ENCODE measurements around the gene TMEM63A.
"Not testable (repeated sequence)": the region's sequence is repeated elsewhere in the genome, so short reads cannot be mapped to it uniquely, and the experiment has no call there.

TMEM63A gene

DNA sequence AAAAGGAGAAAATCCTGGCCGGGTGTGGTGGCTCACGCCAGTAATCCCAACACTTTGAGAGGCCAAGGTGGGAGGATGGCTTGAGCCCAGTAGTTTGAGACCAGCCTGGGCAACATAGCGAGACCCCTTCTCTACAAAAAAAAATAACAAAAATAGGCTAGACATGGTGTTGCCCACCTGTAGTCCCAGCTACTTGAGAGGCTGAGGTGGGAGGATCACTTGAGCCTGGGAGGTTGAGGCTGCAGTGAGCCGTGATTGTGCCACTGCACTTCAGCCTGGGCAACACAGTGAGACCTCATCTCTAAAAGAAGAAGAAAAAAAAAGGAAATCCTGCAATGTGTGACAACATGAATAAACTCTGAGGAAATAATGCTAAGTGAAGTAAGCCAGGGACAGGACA lies 45.9 kb downstream of the TMEM63A start:
- H3K27me3 ChIP-seq (ENCODE audit: insufficient read depth, low read length); H2AFZ ChIP-seq (ENCODE audit: low read depth, low read length); H3K9me3 ChIP-seq (ENCODE audit: low read length); H3K4me1 ChIP-seq (ENCODE audit: insufficient read depth, low read length); H3K4me3 ChIP-seq (ENCODE audit: low read length): not testable (repeated sequence)
- H3K36me3 ChIP-seq (ENCODE audit: insufficient read depth, low read length): peaks cover 34% of the 10 kb centered on the region

GRCh38 chr1:225835856-225836255 lies 46.3 kb downstream of the TMEM63A start:
- Histone ChIP-seq H3K4me3 (ENCODE audit: low read length) (no peak overlapping the region), H3K27me3 (ENCODE audit: insufficient read depth, low read length) (no peaks in the 10 kb centered on the region), H3K4me1 (ENCODE audit: insufficient read depth, low read length) (no peaks in the 10 kb centered on the region), H3K9me3 (ENCODE audit: low read length) (peaks cover 2% of the 10 kb centered on the region), H2AFZ (ENCODE audit: low read depth, low read length) (no peak overlapping the region), H3K36me3 (ENCODE audit: insufficient read depth, low read length) (peaks cover 34% of the 10 kb centered on the region)

DNA sequence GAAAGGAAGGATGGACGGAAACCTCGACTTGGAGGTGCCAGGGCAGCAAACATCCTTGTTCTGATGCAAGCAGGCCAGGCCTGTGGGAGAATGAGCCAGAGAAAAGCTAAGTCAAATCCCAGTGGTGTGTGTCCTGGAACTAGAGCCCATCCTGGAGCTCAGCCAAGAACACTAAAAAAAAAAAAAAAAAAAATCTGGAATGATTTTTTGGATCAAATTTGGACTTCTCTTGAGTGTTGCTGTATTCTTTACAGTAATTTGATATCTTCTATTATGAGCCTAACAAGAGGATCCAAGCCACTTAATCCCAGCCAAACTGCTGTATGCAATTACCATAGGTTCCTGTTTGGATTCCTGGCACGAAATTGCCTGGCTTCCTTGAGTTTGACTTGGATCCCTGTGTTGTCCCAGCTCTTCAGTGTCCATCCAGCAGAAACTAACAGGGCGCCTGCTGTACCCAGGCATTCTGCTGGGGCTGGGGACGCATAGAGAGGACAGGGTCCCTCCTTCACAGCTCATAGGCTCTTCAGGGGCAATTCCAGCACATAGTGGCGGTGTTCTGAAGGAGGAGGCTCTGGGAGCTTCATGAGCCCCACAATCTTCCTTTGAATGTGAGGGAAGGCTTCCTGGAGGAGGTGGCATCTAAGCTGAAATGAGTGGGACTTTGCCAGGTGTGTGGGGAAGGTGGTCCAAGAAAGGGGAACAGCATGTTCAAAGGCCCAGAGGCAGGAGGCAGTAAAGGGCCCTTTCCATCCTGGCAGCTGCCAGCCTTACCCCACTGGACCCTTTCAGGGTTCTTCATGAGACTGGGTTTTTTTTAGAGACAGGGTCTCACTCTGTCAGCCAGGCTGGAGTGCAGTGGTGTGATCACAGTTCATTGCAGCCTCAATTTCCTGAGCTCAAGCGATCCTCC lies 47.5 kb downstream of the TMEM63A start:
- Histone ChIP-seq H3K4me1 (ENCODE audit: insufficient read depth, low read length) (no peaks in the 10 kb centered on the region), H3K4me3 (ENCODE audit: low read length) (no peak overlapping the region), H3K9me3 (ENCODE audit: low read length) (peaks cover 2% of the 10 kb centered on the region), H2AFZ (ENCODE audit: low read depth, low read length) (no peak overlapping the region), H3K27me3 (ENCODE audit: insufficient read depth, low read length) (no peaks in the 10 kb centered on the region), H3K36me3 (ENCODE audit: insufficient read depth, low read length) (peaks cover 29% of the 10 kb centered on the region)

DNA sequence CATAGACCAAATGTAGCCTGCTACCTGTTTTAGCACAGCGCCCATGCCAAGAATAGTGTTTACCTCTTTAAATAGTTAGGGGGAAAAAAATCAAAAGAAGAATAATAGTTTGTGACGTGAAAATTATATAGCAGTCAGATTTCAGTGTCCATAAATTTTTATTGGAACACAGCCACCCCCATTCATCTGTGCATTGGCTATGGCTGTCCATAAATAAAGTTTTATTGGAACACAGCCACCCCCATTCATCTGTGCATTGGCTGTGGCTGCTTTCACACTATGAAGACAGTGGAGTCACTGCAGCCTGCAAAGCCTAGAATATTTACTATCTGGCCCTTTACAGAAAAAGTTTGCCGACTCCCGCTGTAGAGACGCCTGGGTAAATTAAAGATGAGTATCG lies 51.3 kb downstream of the TMEM63A start:
- Histone ChIP-seq H3K36me3 (ENCODE audit: insufficient read depth, low read length) (peaks cover 18% of the 10 kb centered on the region), H3K27me3 (ENCODE audit: insufficient read depth, low read length) (no peaks in the 10 kb centered on the region)

DNA sequence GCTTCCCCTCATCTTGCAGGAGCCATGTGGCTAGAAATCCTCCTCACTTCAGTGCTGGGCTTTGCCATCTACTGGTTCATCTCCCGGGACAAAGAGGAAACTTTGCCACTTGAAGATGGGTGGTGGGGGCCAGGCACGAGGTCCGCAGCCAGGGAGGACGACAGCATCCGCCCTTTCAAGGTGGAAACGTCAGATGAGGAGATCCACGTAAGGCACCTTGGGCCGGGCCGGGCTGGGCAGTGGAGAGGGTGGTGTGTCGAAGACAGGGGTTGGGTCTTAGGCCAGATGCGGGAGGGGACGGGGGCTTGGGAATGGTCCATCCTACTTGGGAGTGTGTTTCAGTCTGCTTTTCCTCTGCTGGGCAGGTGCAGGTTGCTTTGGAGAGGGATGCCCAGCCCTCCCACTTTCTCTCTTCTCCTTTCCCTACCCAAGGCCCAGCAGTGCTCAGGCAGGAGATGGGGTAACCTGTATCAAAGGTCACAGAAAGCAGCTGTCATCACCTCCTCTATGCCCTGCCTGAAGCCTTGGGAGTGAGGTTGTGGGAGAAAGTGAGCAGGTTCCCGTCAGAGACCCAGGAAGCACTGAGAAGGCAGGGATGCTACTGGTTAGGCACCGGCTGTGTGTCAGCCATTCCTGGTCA lies 53.4 kb downstream of the TMEM63A start:
- H3K27me3 ChIP-seq (ENCODE audit: insufficient read depth, low read length): no peaks in the 10 kb centered on the region
- peaks cover 15% of the 10 kb centered on the region for H3K36me3 ChIP-seq (ENCODE audit: insufficient read depth, low read length)
- H3K4me1 ChIP-seq (ENCODE audit: insufficient read depth, low read length): no peaks in the 10 kb centered on the region
- peaks cover 2% of the 10 kb centered on the region for H3K9me3 ChIP-seq (ENCODE audit: low read length)
- no peak overlapping the region for H3K4me3 ChIP-seq (ENCODE audit: low read length)
- H2AFZ ChIP-seq (ENCODE audit: low read depth, low read length): no peak overlapping the region

More for the DNA sequence above, 51.3 kb downstream of the TMEM63A start:
- no peaks in the 10 kb centered on the region for H3K4me1 ChIP-seq (ENCODE audit: insufficient read depth, low read length)
- peaks cover 2% of the 10 kb centered on the region for H3K9me3 ChIP-seq (ENCODE audit: low read length)
- H3K4me3 ChIP-seq (ENCODE audit: low read length): no peak overlapping the region
- H2AFZ ChIP-seq (ENCODE audit: low read depth, low read length): no peak overlapping the region

GRCh38 chr1:225827076-225827475 lies 55.1 kb downstream of the TMEM63A start:
- Histone ChIP-seq H2AFZ (ENCODE audit: low read depth, low read length) (no peak overlapping the region), H3K27me3 (ENCODE audit: insufficient read depth, low read length) (no peaks in the 10 kb centered on the region), H3K36me3 (ENCODE audit: insufficient read depth, low read length) (peaks cover 7% of the 10 kb centered on the region), H3K4me1 (ENCODE audit: insufficient read depth, low read length) (no peaks in the 10 kb centered on the region), H3K4me3 (ENCODE audit: low read length) (no peak overlapping the region), H3K9me3 (ENCODE audit: low read length) (no peaks in the 10 kb centered on the region)

DNA sequence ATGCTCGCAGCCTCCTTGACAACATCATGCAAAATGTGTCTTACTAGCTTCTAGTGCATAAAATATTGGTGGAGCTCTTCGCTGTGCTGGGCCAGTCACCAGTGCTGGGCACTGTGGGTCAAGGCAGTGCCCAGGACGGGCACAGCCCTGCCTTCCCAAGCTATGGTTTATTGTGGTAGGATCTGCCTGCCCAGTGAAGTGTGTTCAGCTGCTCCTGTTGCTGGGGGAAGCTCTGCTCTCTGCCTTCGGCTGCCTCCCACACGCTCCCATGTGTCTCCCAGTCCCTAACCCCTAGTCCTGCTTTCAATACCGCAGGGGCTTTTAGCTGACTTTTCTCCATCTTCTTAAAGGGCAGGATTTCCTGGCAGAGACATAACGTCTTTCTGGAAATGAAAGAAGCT lies 56.6 kb downstream of the TMEM63A start:
- H3K4me1 ChIP-seq (ENCODE audit: insufficient read depth, low read length): no peaks in the 10 kb centered on the region
- no peak overlapping the region for H3K4me3 ChIP-seq (ENCODE audit: low read length)
- no peaks in the 10 kb centered on the region for H3K36me3 ChIP-seq (ENCODE audit: insufficient read depth, low read length)
- H3K9me3 ChIP-seq (ENCODE audit: low read length): no peaks in the 10 kb centered on the region
- no peak overlapping the region for H2AFZ ChIP-seq (ENCODE audit: low read depth, low read length)
- H3K27me3 ChIP-seq (ENCODE audit: insufficient read depth, low read length): no peaks in the 10 kb centered on the region

GRCh38 chr1:225825078-225825477 lies 57.1 kb downstream of the TMEM63A start:
- Histone ChIP-seq H3K9me3 (ENCODE audit: low read length) (no peaks in the 10 kb centered on the region), H3K4me3 (ENCODE audit: low read length) (no peak overlapping the region), H3K36me3 (ENCODE audit: insufficient read depth, low read length) (no peaks in the 10 kb centered on the region), H3K27me3 (ENCODE audit: insufficient read depth, low read length) (no peaks in the 10 kb centered on the region), H2AFZ (ENCODE audit: low read depth, low read length) (no peak overlapping the region), H3K4me1 (ENCODE audit: insufficient read depth, low read length) (no peaks in the 10 kb centered on the region)

GRCh38 chr1:225824533-225824941 lies 57.6 kb downstream of the TMEM63A start:
- Histone ChIP-seq H2AFZ (ENCODE audit: low read depth, low read length) (no peak overlapping the region), H3K27me3 (ENCODE audit: insufficient read depth, low read length) (no peaks in the 10 kb centered on the region), H3K9me3 (ENCODE audit: low read length) (no peaks in the 10 kb centered on the region), H3K4me1 (ENCODE audit: insufficient read depth, low read length) (no peaks in the 10 kb centered on the region), H3K36me3 (ENCODE audit: insufficient read depth, low read length) (no peaks in the 10 kb centered on the region), H3K4me3 (ENCODE audit: low read length) (no peak overlapping the region)

GRCh38 chr1:225823811-225824261 lies 58.3 kb downstream of the TMEM63A start:
- Histone ChIP-seq H3K36me3 (ENCODE audit: insufficient read depth, low read length) (no peaks in the 10 kb centered on the region), H3K4me1 (ENCODE audit: insufficient read depth, low read length) (no peaks in the 10 kb centered on the region), H3K27me3 (ENCODE audit: insufficient read depth, low read length) (no peaks in the 10 kb centered on the region)

DNA sequence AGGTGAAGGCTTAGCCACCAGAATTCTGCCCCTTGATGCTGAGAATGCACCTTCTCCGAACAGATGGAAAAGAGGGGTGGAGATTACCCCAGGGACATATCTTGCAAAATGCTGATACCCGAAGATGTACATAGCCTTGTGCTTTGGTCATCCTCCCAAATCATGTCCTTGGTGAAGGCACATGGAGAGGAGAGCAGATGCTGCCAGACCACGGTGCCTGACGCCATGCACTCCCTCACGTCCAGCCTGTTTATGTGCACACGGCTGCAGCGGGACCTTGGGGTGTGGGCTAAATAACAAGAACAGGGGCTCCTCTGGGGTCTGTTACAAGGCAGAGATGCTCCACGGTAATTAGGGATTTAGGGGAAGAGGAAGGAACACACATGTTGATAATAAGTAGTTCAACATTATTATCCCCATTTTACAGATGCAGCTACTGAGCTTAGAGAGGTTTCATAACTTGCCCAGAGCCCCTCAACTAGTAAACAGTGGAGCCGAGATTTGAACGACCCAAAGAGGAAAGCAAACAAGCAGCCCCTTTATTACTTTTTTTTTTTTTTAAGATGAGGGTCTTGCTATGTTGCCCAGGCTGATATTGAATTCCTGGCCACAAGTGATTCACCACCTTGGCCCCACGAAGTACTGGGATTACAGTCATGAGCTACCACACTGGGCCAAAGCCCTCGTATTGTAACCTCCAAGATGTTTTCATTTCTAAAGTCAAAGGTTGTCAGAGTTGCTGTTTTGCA lies 59.4 kb downstream of the TMEM63A start:
- no peak overlapping the region for H3K4me3 ChIP-seq (ENCODE audit: low read length)
- H3K4me1 ChIP-seq (ENCODE audit: insufficient read depth, low read length): no peaks in the 10 kb centered on the region
- H2AFZ ChIP-seq (ENCODE audit: low read depth, low read length): no peak overlapping the region
- no peaks in the 10 kb centered on the region for H3K36me3 ChIP-seq (ENCODE audit: insufficient read depth, low read length)
- H3K9me3 ChIP-seq (ENCODE audit: low read length): no peaks in the 10 kb centered on the region
- H3K27me3 ChIP-seq (ENCODE audit: insufficient read depth, low read length): no peaks in the 10 kb centered on the region

More at GRCh38 chr1:225823811-225824261, 58.3 kb downstream of the TMEM63A start:
- no peak overlapping the region for H2AFZ ChIP-seq (ENCODE audit: low read depth, low read length)
- H3K9me3 ChIP-seq (ENCODE audit: low read length): no peaks in the 10 kb centered on the region
- H3K4me3 ChIP-seq (ENCODE audit: low read length): no peak overlapping the region

DNA sequence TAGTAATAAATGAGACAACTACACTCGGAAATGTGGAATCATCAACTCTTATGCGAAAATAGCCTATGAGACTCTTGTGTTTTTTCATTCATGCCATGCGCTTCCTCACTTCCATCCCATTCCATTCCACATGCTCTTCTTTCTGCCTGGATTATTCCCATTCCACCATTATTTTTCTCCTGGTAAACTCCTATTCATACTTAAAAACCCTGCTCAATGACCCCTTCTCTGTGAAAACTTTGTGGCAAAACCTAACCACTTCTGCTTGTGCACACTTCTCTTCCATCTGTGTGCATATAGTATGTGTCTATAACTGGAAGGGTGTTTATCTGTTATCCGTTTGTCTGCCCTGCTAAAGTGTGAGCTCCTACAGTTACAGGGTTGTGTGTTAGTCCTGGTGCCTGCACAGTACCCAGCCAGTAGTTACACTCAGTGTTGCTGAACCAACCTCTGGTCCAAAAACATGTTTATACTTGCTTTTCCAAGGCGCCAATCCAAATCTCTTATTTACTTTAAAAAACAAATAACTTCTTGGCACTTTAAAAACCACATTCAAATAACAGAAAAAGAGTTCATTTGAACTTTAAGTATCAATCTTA lies 61.6 kb downstream of the TMEM63A start:
- H3K4me1 ChIP-seq (ENCODE audit: insufficient read depth, low read length): no peaks in the 10 kb centered on the region
- no peak overlapping the region for H3K4me3 ChIP-seq (ENCODE audit: low read length)
- H3K27me3 ChIP-seq (ENCODE audit: insufficient read depth, low read length): no peaks in the 10 kb centered on the region
- no peaks in the 10 kb centered on the region for H3K36me3 ChIP-seq (ENCODE audit: insufficient read depth, low read length)
- no peaks in the 10 kb centered on the region for H3K9me3 ChIP-seq (ENCODE audit: low read length)
- no peak overlapping the region for H2AFZ ChIP-seq (ENCODE audit: low read depth, low read length)

All from neuron (in vitro differentiated cells).